Measurements from ENCODE around the gene NRXN3. TPM values are rescaled to one million over a fixed set of nuclear protein-coding genes. Genes with fewer than 3 reads are reported as not detected.
A peak's percentile ranks its signal among the peaks of the same experiment; 100 is the strongest.

NRXN3 gene
- total RNA-seq, 1 donor, result 2.5 TPM

DNA sequence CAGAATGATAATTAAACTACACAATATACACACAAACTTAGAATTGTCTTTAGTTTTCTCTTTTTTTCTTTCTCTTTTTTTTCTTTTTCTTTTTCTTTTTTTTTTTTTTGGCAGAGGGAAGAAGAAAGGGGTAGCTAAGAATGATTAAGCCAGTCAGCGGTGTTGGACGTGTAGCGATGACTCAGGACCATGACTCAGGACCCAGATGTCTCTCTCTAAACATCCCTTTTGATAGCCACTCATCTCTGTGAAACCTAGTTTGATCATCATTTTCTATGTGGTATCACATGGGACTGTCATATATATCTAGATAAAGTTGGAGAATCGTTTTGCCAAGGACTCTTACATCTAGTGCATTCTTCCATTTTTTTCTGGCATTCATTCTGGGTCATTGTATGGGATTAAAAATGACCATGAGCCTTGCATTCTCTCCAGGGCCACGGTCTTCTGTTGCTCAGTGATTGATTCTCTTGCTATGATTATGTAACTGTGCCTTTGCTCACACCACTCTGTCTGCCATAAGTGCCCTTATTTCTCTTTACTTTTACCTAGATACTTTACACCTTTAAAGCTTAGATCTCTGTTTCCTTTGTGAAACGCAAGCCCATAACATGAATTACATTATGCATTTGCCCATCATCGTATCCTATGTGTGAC lies 26.6 kb upstream of the NRXN3 start:
- no peaks in the 10 kb centered on the region for H4K20me1 ChIP-seq (ENCODE audit: insufficient read depth, low read length)

DNA sequence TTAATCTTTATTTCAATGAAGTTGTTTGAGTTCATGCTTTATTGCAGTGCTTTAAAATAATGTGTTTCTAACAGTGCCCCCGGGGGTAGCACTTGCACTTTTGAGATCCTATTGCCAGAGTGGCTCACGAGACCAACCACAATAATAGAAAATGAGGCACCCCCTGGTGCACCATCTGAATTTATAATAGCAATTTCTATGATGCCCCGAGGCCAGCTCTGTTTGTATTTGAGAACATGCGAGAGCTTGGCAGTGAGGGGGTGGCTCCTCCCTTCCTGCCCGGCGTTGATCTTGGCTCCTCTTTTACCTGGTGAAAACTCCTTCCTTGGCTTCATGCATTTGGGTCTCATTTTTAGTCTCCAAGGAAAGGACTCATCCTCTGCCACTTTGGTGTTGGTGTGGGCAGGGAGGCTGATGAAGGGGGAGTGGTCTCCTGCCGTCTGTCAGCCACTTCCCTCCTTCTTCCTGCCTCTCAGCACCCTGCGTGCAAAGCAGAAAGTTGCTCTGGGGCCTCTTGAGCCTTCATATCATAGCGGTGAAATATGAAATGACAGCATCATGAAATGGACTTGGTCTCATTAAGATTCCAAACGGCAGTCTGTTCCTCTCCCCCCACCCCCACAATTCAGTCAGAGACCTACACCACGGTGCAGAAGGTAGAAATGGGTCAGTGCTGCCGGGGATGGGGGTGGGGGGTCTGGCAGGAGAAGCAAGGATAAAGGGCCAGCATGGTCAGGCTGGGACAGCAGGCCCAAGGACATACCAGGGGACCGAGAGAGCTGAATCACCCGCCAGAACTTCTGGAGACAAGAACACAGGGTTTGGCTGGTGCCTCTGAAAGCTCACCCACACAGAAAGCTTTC lies 17.7 kb upstream of the NRXN3 start:
- no peak overlapping the region for H3K27ac ChIP-seq (ENCODE audit: low read depth, low read length)
- no peak overlapping the region for H3K4me2 ChIP-seq (ENCODE audit: insufficient read depth, low read length)
- no peak overlapping the region for H3K4me3 ChIP-seq (ENCODE audit: insufficient read depth, low read length)
- no peaks in the 10 kb centered on the region for H3K79me2 ChIP-seq (ENCODE audit: insufficient read depth, low read length)
- H4K20me1 ChIP-seq (ENCODE audit: insufficient read depth, low read length), result no peaks in the 10 kb centered on the region
- DNase-seq (ENCODE audit: insufficient read length, low spot score, missing footprints), result peak; percentile 37
- no peaks in the 10 kb centered on the region for H3K36me3 ChIP-seq (ENCODE audit: insufficient read depth, low read length)
- H2AFZ ChIP-seq (ENCODE audit: low read length), result no peak overlapping the region
- no peaks in the 10 kb centered on the region for H3K9me3 ChIP-seq (ENCODE audit: low read depth, low read length)
- H3K27me3 ChIP-seq (ENCODE audit: insufficient read depth, low read length), result no peaks in the 10 kb centered on the region
- H3K4me1 ChIP-seq (ENCODE audit: insufficient read depth, low read length), result no peaks in the 10 kb centered on the region
- no peak for TF ChIP-seq CTCF (IDR thresholded peaks at IDR 0.05; ENCODE audit: extremely low read depth, low read depth, low read length)

More for the DNA sequence above, 26.6 kb upstream of the NRXN3 start:
- Histone ChIP-seq H3K27ac (ENCODE audit: low read depth, low read length) (no peak overlapping the region), H3K4me1 (ENCODE audit: insufficient read depth, low read length) (no peaks in the 10 kb centered on the region), H3K27me3 (ENCODE audit: insufficient read depth, low read length) (no peaks in the 10 kb centered on the region), H3K36me3 (ENCODE audit: insufficient read depth, low read length) (no peaks in the 10 kb centered on the region), H3K4me3 (ENCODE audit: insufficient read depth, low read length) (no peak overlapping the region), H3K9me3 (ENCODE audit: low read depth, low read length) (no peaks in the 10 kb centered on the region), H3K79me2 (ENCODE audit: insufficient read depth, low read length) (no peaks in the 10 kb centered on the region), H3K4me2 (ENCODE audit: insufficient read depth, low read length) (no peak overlapping the region), H2AFZ (ENCODE audit: low read length) (no peak overlapping the region)
- no peak for TF ChIP-seq CTCF (IDR thresholded peaks at IDR 0.05; ENCODE audit: extremely low read depth, low read depth, low read length)
- no peak for DNase-seq (ENCODE audit: insufficient read length, low spot score, missing footprints)

- Histone ChIP-seq H3K4me1 (ENCODE audit: insufficient read depth, low read length) (no peaks in the 10 kb centered on the region), H3K27ac (ENCODE audit: low read depth, low read length) (no peak overlapping the region), H3K36me3 (ENCODE audit: insufficient read depth, low read length) (no peaks in the 10 kb centered on the region), H3K4me3 (ENCODE audit: insufficient read depth, low read length) (no peak overlapping the region), H3K79me2 (ENCODE audit: insufficient read depth, low read length) (no peaks in the 10 kb centered on the region), H3K9me3 (ENCODE audit: low read depth, low read length) (no peaks in the 10 kb centered on the region), H4K20me1 (ENCODE audit: insufficient read depth, low read length) (no peaks in the 10 kb centered on the region), H2AFZ (ENCODE audit: low read length) (no peak overlapping the region), H3K4me2 (ENCODE audit: insufficient read depth, low read length) (no peak overlapping the region), H3K27me3 (ENCODE audit: insufficient read depth, low read length) (no peaks in the 10 kb centered on the region)
- DNase-seq (ENCODE audit: insufficient read length, low spot score, missing footprints), result peak; percentile 2
- TF ChIP-seq CTCF (IDR thresholded peaks at IDR 0.05; ENCODE audit: extremely low read depth, low read depth, low read length), result no peak
These were observed 17.2 kb upstream of the NRXN3 start for GRCh38 chr14:78153064-78153341.

- H3K4me2 ChIP-seq (ENCODE audit: insufficient read depth, low read length), result no peak overlapping the region
- no peak overlapping the region for H2AFZ ChIP-seq (ENCODE audit: low read length)
- no peaks in the 10 kb centered on the region for H3K4me1 ChIP-seq (ENCODE audit: insufficient read depth, low read length)
- DNase-seq (ENCODE audit: insufficient read length, low spot score, missing footprints), result no peak
- H3K36me3 ChIP-seq (ENCODE audit: insufficient read depth, low read length), result no peaks in the 10 kb centered on the region
- no peaks in the 10 kb centered on the region for H3K27me3 ChIP-seq (ENCODE audit: insufficient read depth, low read length)
- no peaks in the 10 kb centered on the region for H3K79me2 ChIP-seq (ENCODE audit: insufficient read depth, low read length)
- no peak overlapping the region for H3K27ac ChIP-seq (ENCODE audit: low read depth, low read length)
- no peak overlapping the region for H3K4me3 ChIP-seq (ENCODE audit: insufficient read depth, low read length)
- no peaks in the 10 kb centered on the region for H4K20me1 ChIP-seq (ENCODE audit: insufficient read depth, low read length)
- TF ChIP-seq CTCF (IDR thresholded peaks at IDR 0.05; ENCODE audit: extremely low read depth, low read depth, low read length), result no peak
- H3K9me3 ChIP-seq (ENCODE audit: low read depth, low read length), result no peaks in the 10 kb centered on the region
These were observed 15.3 kb upstream of the NRXN3 start for GRCh38 chr14:78154827-78155226.

All from osteoblast (primary cell).